Panc1 (cell line): ENCODE results near the gene EIF2S2. TPM values are rescaled to one million over a fixed set of nuclear protein-coding genes. Genes with fewer than 3 reads are reported as not detected.

Source experiments
- ATAC-seq: fragments of 200-7000 bp; cut with Tn5 transposase; 2 replicates; pipeline ENCODE4 v1.9.1; 2020; ENCODE audit warnings: mild to moderate bottlenecking, moderate library complexity
- BruUV-seq: library from RNA; stranded (reverse); fragments of 400-500 nt; replicated peaks from 2 replicates; lab custom pipeline; 2021; lab: Mats Ljungman, UMichigan
- CTCF ChIA-PET: fragments of 300-600 bp; sonication (Branson Sonifier 250); formaldehyde crosslinking; loops from one replicate; lab custom pipeline; 2022; ENCODE audit warnings: antibody characterized with exemption; lab: Charles Lee
- POLR2A ChIA-PET: fragments of 300-600 bp; sonication (Branson Sonifier 250); formaldehyde crosslinking; loops from one replicate; lab custom pipeline; 2022; ENCODE audit warnings: antibody characterized with exemption; lab: Charles Lee
- DNase-seq: peaks from one replicate; pipeline ENCODE4 v3.0.0-alpha.2; 2010; ENCODE audit warnings: low read depth, low spot score
- H3K27ac ChIP-seq: 2 replicates; pipeline ENCODE4 v1.5.1; 2011; ENCODE audit warnings: mild to moderate bottlenecking, low read length, inconsistent platforms
- H3K27me3 ChIP-seq: fragments of 200-500 bp; sonication (Bioruptor generic); 2 replicates; pipeline ENCODE4 v1.6.0; 2014; ENCODE audit warnings: low read length, inconsistent platforms; ENCODE audit not compliant: control insufficient read depth, insufficient read depth
- H3K36me3 ChIP-seq: fragments of 200-500 bp; sonication (Bioruptor generic); 2 replicates; pipeline ENCODE4 v1.5.1; 2014; ENCODE audit warnings: inconsistent platforms, mild to moderate bottlenecking, low read length, moderate library complexity; ENCODE audit not compliant: control insufficient read depth, insufficient read depth
- H3K4me1 ChIP-seq: 2 replicates; pipeline ENCODE4 v1.5.1; 2011; ENCODE audit warnings: inconsistent platforms, mild to moderate bottlenecking, low read length, moderate library complexity; ENCODE audit not compliant: control insufficient read depth, insufficient read depth
- H3K4me3 ChIP-seq, 2 experiments: 2 replicates each; pipeline ENCODE4 v1.5.1; 2011 to 2012; ENCODE audit warnings: low read depth in 2 of 2, low read length in 2 of 2, mild to moderate bottlenecking in 2 of 2, inconsistent platforms in 1 of 2, moderate library complexity in 1 of 2
- H3K9me3 ChIP-seq: fragments of 200-500 bp; sonication (Bioruptor generic); 2 replicates; pipeline ENCODE4 v1.5.1; 2014; ENCODE audit warnings: low read depth, mild to moderate bottlenecking, inconsistent platforms, low read length, moderate library complexity; ENCODE audit not compliant: control insufficient read depth, insufficient read depth
- CTCF ChIP-seq: fragments of 450-650 bp; IDR thresholded peaks from 2 replicates; pipeline ENCODE4 v1.5.1; 2017; ENCODE audit warnings: mild to moderate bottlenecking
- POLR2AphosphoS5 ChIP-seq: IDR thresholded peaks from 2 replicates; pipeline ENCODE4 v1.6.1; 2012; ENCODE audit warnings: mild to moderate bottlenecking, low read depth, low read length, moderate library complexity
- REST ChIP-seq, 2 experiments: IDR thresholded peaks; 2 replicates each; pipeline ENCODE4 v1.6.1; 2011 to 2012; ENCODE audit warnings: low read depth in 2 of 2, control low read depth in 1 of 2, low read length in 1 of 2, mild to moderate bottlenecking in 1 of 2, moderate library complexity in 1 of 2; ENCODE audit not compliant: insufficient read depth in 1 of 2
- SIN3A ChIP-seq: IDR thresholded peaks from 2 replicates; pipeline ENCODE4 v1.6.1; 2012; ENCODE audit warnings: low read depth, mild to moderate bottlenecking, low read length, moderate library complexity, borderline replicate concordance; ENCODE audit not compliant: insufficient read depth
- TCF7L2 ChIP-seq: IDR thresholded peaks from 2 replicates; pipeline ENCODE4 v1.6.1; 2011; ENCODE audit warnings: mild to moderate bottlenecking, low read depth, low read length, inconsistent platforms
- in situ Hi-C: cut with HindIII; loops from 2 replicates; pipeline ENCODE4 v1.10.0; 2016; ENCODE audit warnings: low sequenced_read_pairs, low pct_unique_long_range_greater_than_20kb
- intact Hi-C: fragments of 100-400 bp; cut with micrococcal nuclease; formaldehyde crosslinking; loops from one replicate; pipeline ENCODE4 v1.10.0; 2022; ENCODE audit not compliant: unreplicated experiment
- total RNA-seq: library from RNA; stranded (reverse); gene quantifications from one replicate; pipeline ENCODE4 v1.2.1, GENCODE V29; 2021; ENCODE audit not compliant: unreplicated experiment

EIF2S2 gene
- total RNA-seq, 1 experiment from 2014 or later = 82.0 TPM

GRCh38 chr20:34061695-34062094, 50.3 kb downstream of the EIF2S2 start:
- TF ChIP-seq TCF7L2 (no peak), POLR2AphosphoS5 (no peak), REST (IDR thresholded peaks at IDR 0.05; ENCODE audit: insufficient read depth in 1 of 2, low read depth in 2 of 2, low read length in 1 of 2) (no peak), CTCF (no peak)
- ChIA-PET POLR2A (interaction anchor here (1.0 kb wide), 1 partner anchor 68 kb away, joined by 3 read pairs; no protein-coding TSS in a partner anchor), CTCF (no interaction called here)
- ATAC-seq (no peak), DNase-seq (no peak)
- Histone ChIP-seq H3K4me3 (no peak overlapping the region), H3K36me3 (no peaks in the 10 kb centered on the region), H3K27ac (no peak overlapping the region), H3K27me3 (no peaks in the 10 kb centered on the region), H3K9me3 (no peaks in the 10 kb centered on the region), H3K4me1 (no peaks in the 10 kb centered on the region)
- BruUV-seq = no TSS peak
- intact Hi-C loops (loop anchor here (10.0 kb wide), 1 partner anchor 127 kb away; no protein-coding TSS in a partner anchor), in situ Hi-C loops (no loop called here)

DNA sequence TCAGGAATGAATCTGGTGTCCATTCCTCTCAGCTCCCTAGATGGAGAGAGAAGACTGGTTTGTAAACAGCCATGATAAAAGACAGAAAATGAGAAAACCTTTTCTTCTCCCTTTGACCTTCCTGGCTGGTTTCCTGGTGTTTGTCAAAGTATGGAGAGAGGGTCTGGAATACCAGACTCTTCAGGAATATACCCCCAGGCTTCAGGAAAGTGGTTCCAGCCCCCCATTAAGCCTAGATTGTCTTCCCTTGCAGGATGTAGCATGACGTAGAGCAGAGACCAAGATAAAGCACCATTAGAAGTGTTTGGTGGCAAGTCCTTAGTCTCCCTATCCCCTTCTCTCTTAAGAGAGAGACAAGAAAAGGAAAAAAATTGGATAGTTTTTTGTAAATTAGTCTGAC, 51.1 kb downstream of the EIF2S2 start:
- ChIA-PET POLR2A (interaction anchor here (0.6 to 1.0 kb wide), 2 partner anchors 68 to 767 kb away, joined by 3 read pairs; no protein-coding TSS in a partner anchor), CTCF (no interaction called here)
- intact Hi-C loops = loop anchor here (10.0 kb wide), 1 partner anchor 126 kb away; no protein-coding TSS in a partner anchor
- H3K27ac ChIP-seq = no peak overlapping the region
- H3K4me3 ChIP-seq = no peak overlapping the region
- no peak for ATAC-seq
- DNase-seq = no peak
- H3K27me3 ChIP-seq = no peaks in the 10 kb centered on the region
- in situ Hi-C loops = no loop called here
- no peak for TF ChIP-seq REST (IDR thresholded peaks at IDR 0.05; ENCODE audit: insufficient read depth in 1 of 2, low read depth in 2 of 2, low read length in 1 of 2)
- no peak for TF ChIP-seq POLR2AphosphoS5
- no peak for TF ChIP-seq CTCF
- no peak for TF ChIP-seq TCF7L2
- no peak for TF ChIP-seq SIN3A
- BruUV-seq = no TSS peak
- H3K9me3 ChIP-seq = no peaks in the 10 kb centered on the region
- H3K4me1 ChIP-seq = no peaks in the 10 kb centered on the region
- no peaks in the 10 kb centered on the region for H3K36me3 ChIP-seq
